OCI-LY7 (cell line): ENCODE data around the gene IGSF3. TPM values are rescaled to one million over a fixed set of nuclear protein-coding genes. Genes with fewer than 3 reads are reported as not detected.

Source experiments
- BruUV-seq: library from RNA; stranded (reverse); fragments of 400-500 nt; replicated peaks from 2 replicates; lab custom pipeline; 2021; lab: Mats Ljungman, UMichigan
- CTCF ChIA-PET: fragments of 300-600 bp; sonication (Branson Sonifier 250); formaldehyde crosslinking; loops from one replicate; lab custom pipeline; 2022; ENCODE audit warnings: antibody characterized with exemption; ENCODE audit not compliant: unreplicated experiment; lab: Charles Lee
- POLR2A ChIA-PET: fragments of 300-600 bp; sonication (Branson Sonifier 250); formaldehyde crosslinking; loops from one replicate; lab custom pipeline; 2022; ENCODE audit warnings: antibody characterized with exemption; lab: Charles Lee
- DNase-seq: peaks from one replicate; pipeline ENCODE4 v3.0.0-alpha.2; 2015; ENCODE audit warnings: low spot score
- H2AFZ ChIP-seq: fragments of 200-600 bp; sonication (generic), shearing (Covaris generic); 2 replicates; pipeline ENCODE4 v1.6.1; 2014; ENCODE audit warnings: mild to moderate bottlenecking, antibody characterized with exemption, low read length, moderate library complexity
- H3K27ac ChIP-seq: fragments of 200-600 bp; sonication (generic); 2 replicates; pipeline ENCODE4 v1.5.1; 2014; ENCODE audit warnings: mixed run types, low read depth, mild to moderate bottlenecking, moderate library complexity, low read length, inconsistent platforms; ENCODE audit not compliant: poor library complexity, severe bottlenecking
- H3K36me3 ChIP-seq: fragments of 200-600 bp; sonication (generic); 2 replicates; pipeline ENCODE4 v1.6.1; 2014; ENCODE audit warnings: mild to moderate bottlenecking, antibody characterized with exemption, low read length, moderate library complexity, mixed read lengths; ENCODE audit not compliant: insufficient read depth
- H3K4me1 ChIP-seq: fragments of 200-600 bp; sonication (generic); 2 replicates; pipeline ENCODE4 v1.5.1; 2014; ENCODE audit warnings: mild to moderate bottlenecking, low read length; ENCODE audit not compliant: insufficient read depth, poor library complexity, severe bottlenecking
- H3K4me2 ChIP-seq: fragments of 200-600 bp; sonication (generic); 2 replicates; pipeline ENCODE4 v1.6.1; 2014; ENCODE audit warnings: mild to moderate bottlenecking, low read length
- H3K4me3 ChIP-seq: fragments of 200-600 bp; sonication (generic); 2 replicates; pipeline ENCODE4 v1.5.1; 2014; ENCODE audit warnings: mild to moderate bottlenecking, low read depth, low read length; ENCODE audit not compliant: poor library complexity, severe bottlenecking
- H3K79me2 ChIP-seq: fragments of 200-600 bp; sonication (generic); 2 replicates; pipeline ENCODE4 v1.6.1; 2016; ENCODE audit warnings: low read depth, mild to moderate bottlenecking, low read length, moderate library complexity, mixed read lengths; ENCODE audit not compliant: insufficient read depth
- H3K9me2 ChIP-seq: fragments of 200-600 bp; sonication (generic); 2 replicates; pipeline ENCODE4 v1.6.1; 2016; ENCODE audit warnings: mild to moderate bottlenecking, low read length, mixed read lengths; ENCODE audit not compliant: insufficient read depth
- H3K9me3 ChIP-seq: fragments of 200-600 bp; sonication (generic); 2 replicates; pipeline ENCODE4 v1.6.1; 2014; ENCODE audit warnings: mild to moderate bottlenecking, mixed run types, low read length, mixed read lengths
- H4K20me1 ChIP-seq: fragments of 200-600 bp; sonication (generic); 2 replicates; pipeline ENCODE4 v1.6.1; 2014; ENCODE audit warnings: mild to moderate bottlenecking, antibody characterized with exemption, low read length, moderate library complexity, mixed read lengths; ENCODE audit not compliant: insufficient read depth
- EZH2phosphoT487 ChIP-seq: fragments of 200-600 bp; sonication (generic); IDR thresholded peaks from 2 replicates; pipeline ENCODE4 v1.6.1; 2018; ENCODE audit warnings: low read depth, borderline replicate concordance, mild to moderate bottlenecking, mixed run types, antibody characterized with exemption, low read length, moderate library complexity, mixed read lengths
- intact Hi-C: fragments of 100-400 bp; cut with micrococcal nuclease; formaldehyde crosslinking; loops from one replicate; pipeline ENCODE4 v1.10.0; 2022; ENCODE audit not compliant: unreplicated experiment
- total RNA-seq, 2 experiments: library from RNA; depleted of rRNA in 1 of 2; stranded (reverse); fragments of >200 nt in 1 of 2; shearing (Covaris generic) in 1 of 2; gene quantifications; 2 replicates each; pipeline ENCODE4 v1.2.3, GENCODE V29; 2014 to 2022
- TF ChIP-seq, protein P1 (sequence below): fragments of 200-600 bp; sonication (generic); conservative IDR thresholded peaks from 2 replicates; pipeline ENCODE4 v1.5.1; 2014; ENCODE audit warnings: mild to moderate bottlenecking, antibody characterized with exemption, low read length, moderate library complexity, mixed read lengths

IGSF3 gene
- total RNA-seq, 2 experiments from 2014 or later = not detected

DNA sequence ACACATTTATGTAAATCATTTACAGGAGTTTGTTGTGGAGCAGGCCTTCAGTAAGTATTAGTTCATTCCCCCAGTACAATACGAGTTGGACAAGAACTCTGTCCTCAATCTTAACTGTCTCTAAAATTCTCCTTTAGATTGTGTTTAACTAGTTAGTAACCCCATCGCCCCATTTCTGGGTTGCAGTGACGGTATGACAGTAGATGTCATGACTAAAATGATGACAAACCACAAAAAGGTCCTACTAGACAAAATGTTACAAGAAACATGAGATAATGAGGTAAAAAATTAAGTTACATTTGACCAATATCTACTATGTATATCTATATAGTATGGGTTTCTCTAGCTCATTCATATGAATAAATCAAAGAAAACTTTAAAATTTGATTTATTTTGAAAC lies 137.9 kb downstream of the IGSF3 start:
- TF ChIP-seq EZH2phosphoT487 = no peak
- TF ChIP-seq, protein P1, sequence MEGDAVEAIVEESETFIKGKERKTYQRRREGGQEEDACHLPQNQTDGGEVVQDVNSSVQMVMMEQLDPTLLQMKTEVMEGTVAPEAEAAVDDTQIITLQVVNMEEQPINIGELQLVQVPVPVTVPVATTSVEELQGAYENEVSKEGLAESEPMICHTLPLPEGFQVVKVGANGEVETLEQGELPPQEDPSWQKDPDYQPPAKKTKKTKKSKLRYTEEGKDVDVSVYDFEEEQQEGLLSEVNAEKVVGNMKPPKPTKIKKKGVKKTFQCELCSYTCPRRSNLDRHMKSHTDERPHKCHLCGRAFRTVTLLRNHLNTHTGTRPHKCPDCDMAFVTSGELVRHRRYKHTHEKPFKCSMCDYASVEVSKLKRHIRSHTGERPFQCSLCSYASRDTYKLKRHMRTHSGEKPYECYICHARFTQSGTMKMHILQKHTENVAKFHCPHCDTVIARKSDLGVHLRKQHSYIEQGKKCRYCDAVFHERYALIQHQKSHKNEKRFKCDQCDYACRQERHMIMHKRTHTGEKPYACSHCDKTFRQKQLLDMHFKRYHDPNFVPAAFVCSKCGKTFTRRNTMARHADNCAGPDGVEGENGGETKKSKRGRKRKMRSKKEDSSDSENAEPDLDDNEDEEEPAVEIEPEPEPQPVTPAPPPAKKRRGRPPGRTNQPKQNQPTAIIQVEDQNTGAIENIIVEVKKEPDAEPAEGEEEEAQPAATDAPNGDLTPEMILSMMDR = no peak
- intact Hi-C loops = no loop called here
- Histone ChIP-seq H3K79me2 (no peaks in the 10 kb centered on the region), H4K20me1 (no peaks in the 10 kb centered on the region), H3K4me3 (no peak overlapping the region), H3K9me2 (no peaks in the 10 kb centered on the region), H2AFZ (no peak overlapping the region), H3K36me3 (no peaks in the 10 kb centered on the region), H3K9me3 (no peaks in the 10 kb centered on the region), H3K4me1 (no peaks in the 10 kb centered on the region), H3K27ac (no peak overlapping the region), H3K4me2 (no peak overlapping the region)
- no TSS peak for BruUV-seq
- POLR2A ChIA-PET = interaction anchor here (0.7 kb wide), 1 partner anchor 32 kb away, joined by 3 read pairs; no protein-coding TSS in a partner anchor
- CTCF ChIA-PET = no interaction called here
- no peak for DNase-seq

DNA sequence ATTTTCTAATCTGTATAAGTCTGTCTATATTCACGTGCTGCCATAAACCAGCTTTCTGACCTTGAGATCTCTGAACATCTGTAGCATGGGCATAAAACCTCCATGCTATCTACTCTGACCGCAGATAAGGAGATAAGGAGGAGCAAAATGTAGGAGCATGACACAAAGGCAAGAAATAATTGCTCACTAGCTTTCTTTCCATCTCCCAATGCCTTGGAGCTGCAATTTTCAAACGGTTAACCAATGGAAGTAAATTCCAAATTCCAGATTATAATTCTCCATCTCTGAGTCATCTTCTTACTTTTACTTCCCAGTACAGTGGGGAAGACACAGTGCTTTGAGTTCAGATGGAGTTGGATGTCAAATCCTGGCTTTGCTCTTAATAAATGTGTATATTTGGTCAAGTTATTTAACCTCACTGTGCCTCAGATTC lies 138.3 kb downstream of the IGSF3 start:
- ChIA-PET CTCF (no interaction called here), POLR2A (interaction anchor here (0.7 kb wide), 1 partner anchor 32 kb away, joined by 3 read pairs; no protein-coding TSS in a partner anchor)
- Histone ChIP-seq H3K79me2 (no peaks in the 10 kb centered on the region), H2AFZ (no peak overlapping the region), H3K27ac (no peak overlapping the region), H3K9me2 (no peaks in the 10 kb centered on the region), H3K4me1 (no peaks in the 10 kb centered on the region), H4K20me1 (no peaks in the 10 kb centered on the region), H3K9me3 (no peaks in the 10 kb centered on the region), H3K36me3 (no peaks in the 10 kb centered on the region), H3K4me2 (no peak overlapping the region), H3K4me3 (no peak overlapping the region)
- no peak for DNase-seq
- TF ChIP-seq, protein P1 = no peak
- no peak for TF ChIP-seq EZH2phosphoT487
- intact Hi-C loops = no loop called here
- no TSS peak for BruUV-seq

DNA sequence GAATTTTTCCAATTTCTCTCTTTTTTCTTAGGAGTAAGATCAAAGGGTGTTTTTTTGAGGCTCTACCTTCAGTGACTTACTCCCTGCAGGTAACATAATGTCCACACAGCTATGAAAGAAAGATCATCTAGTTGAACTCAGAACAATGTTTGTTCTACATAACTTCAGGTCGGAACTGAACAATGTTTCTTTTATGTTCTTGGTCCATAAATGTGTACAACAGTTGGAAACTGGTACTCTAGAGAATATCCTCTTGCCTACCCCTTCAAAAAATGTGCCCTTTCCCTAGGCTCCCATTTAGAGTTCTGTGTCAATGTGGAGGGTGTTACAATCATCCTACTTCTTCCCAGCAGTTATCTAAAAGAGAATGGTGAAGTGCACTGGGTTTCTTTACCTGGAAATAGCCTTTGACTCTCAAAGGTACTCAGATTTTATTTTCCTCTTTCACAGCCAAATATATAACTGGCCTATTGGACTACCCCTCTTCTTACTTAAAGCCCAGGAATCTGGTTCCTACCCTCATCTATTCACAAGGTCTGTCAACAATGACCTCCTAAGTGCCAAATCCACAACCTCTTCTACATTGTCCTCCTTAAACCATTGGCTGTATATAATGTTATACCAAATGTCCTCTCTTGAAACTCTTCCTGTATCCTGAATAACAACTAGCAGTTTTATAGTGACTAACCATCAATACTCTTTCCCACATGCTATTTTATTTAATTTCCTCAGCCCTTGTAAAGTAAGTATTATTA lies 139.0 kb downstream of the IGSF3 start:
- Histone ChIP-seq H3K4me1 (no peaks in the 10 kb centered on the region), H3K79me2 (no peaks in the 10 kb centered on the region), H3K36me3 (no peaks in the 10 kb centered on the region), H3K4me3 (no peak overlapping the region), H3K9me3 (no peaks in the 10 kb centered on the region), H3K27ac (no peak overlapping the region), H3K9me2 (no peaks in the 10 kb centered on the region), H2AFZ (no peak overlapping the region), H3K4me2 (no peak overlapping the region), H4K20me1 (no peaks in the 10 kb centered on the region)
- DNase-seq = no peak
- no TSS peak for BruUV-seq
- no peak for TF ChIP-seq EZH2phosphoT487
- TF ChIP-seq, protein P1 = no peak
- CTCF ChIA-PET = no interaction called here
- intact Hi-C loops = no loop called here
- POLR2A ChIA-PET = interaction anchor here (0.5 kb wide), 1 partner anchor 1667 kb away, joined by 3 read pairs; no protein-coding TSS in a partner anchor
